Measurements from ENCODE around the gene CAMKMT.
"Not testable (repeated sequence)": the region's sequence is repeated elsewhere in the genome, so short reads cannot be mapped to it uniquely, and the experiment has no call there.

CAMKMT gene

GRCh38 chr2:44448860-44449527, 87.2 kb downstream of the CAMKMT start:
- no peak for DNase-seq

- DNase-seq = no peak
Measured at GRCh38 chr2:44450082-44450481, 88.3 kb downstream of the CAMKMT start.

GRCh38 chr2:44450806-44451205, 89.1 kb downstream of the CAMKMT start:
- no peak for DNase-seq

- no peak for DNase-seq
Measured at GRCh38 chr2:44452069-44452583, 90.4 kb downstream of the CAMKMT start.

- no peak for DNase-seq
Measured at GRCh38 chr2:44453259-44453658, 91.5 kb downstream of the CAMKMT start.

- no peak for DNase-seq
Measured at GRCh38 chr2:44455877-44456276, 94.1 kb downstream of the CAMKMT start.

- no peak for DNase-seq
Measured at GRCh38 chr2:44456946-44457345, 95.2 kb downstream of the CAMKMT start.

GRCh38 chr2:44459739-44460138, 98.0 kb downstream of the CAMKMT start:
- no peak for DNase-seq

GRCh38 chr2:44462934-44463849, 101.4 kb downstream of the CAMKMT start:
- no peak for DNase-seq

- no peak for DNase-seq
Measured at GRCh38 chr2:44464437-44464836, 102.7 kb downstream of the CAMKMT start.

GRCh38 chr2:44470151-44470550, 108.4 kb downstream of the CAMKMT start:
- no peak for DNase-seq

- DNase-seq = no peak
Measured at GRCh38 chr2:44477657-44478414, 116.1 kb downstream of the CAMKMT start.

- DNase-seq = peak; percentile 81
Measured at GRCh38 chr2:44479127-44479887, 117.6 kb downstream of the CAMKMT start.

- no peak for DNase-seq
Measured at GRCh38 chr2:44480068-44480467, 118.3 kb downstream of the CAMKMT start.

GRCh38 chr2:44487052-44487451, 125.3 kb downstream of the CAMKMT start:
- DNase-seq = no peak

- no peak for DNase-seq
Measured at GRCh38 chr2:44490726-44491125, 129.0 kb downstream of the CAMKMT start.

- no peak for DNase-seq
Measured at GRCh38 chr2:44494006-44494405, 132.3 kb downstream of the CAMKMT start.

- no peak for DNase-seq
Measured at GRCh38 chr2:44495035-44495434, 133.3 kb downstream of the CAMKMT start.

- DNase-seq = no peak
Measured at GRCh38 chr2:44495544-44495943, 133.8 kb downstream of the CAMKMT start.

- DNase-seq = no peak
Measured at GRCh38 chr2:44496130-44496529, 134.4 kb downstream of the CAMKMT start.

GRCh38 chr2:44498551-44498950, 136.8 kb downstream of the CAMKMT start:
- DNase-seq = no peak

GRCh38 chr2:44505664-44506063, 143.9 kb downstream of the CAMKMT start:
- not testable (repeated sequence) for DNase-seq

Measured in fibroblast of skin of abdomen (primary cell).